22Rv1 (cell line): ENCODE measurements around the gene FAAP100.

Experiments used
- CTCF ChIP-seq: fragments of 450-650 bp; IDR thresholded peaks from 2 replicates; pipeline ENCODE4 v1.5.1; 2017; ENCODE audit warnings: mild to moderate bottlenecking
- ZFX ChIP-seq: fragments of 450-650 bp; IDR thresholded peaks from 2 replicates; pipeline ENCODE4 v1.6.1; 2017; ENCODE audit warnings: antibody characterized with exemption, borderline replicate concordance

GRCh38 chr17:81570964-81571363 is 18.8 kb upstream of the FAAP100 start:
- TF ChIP-seq CTCF (no peak), ZFX (no peak)
